Spinal cord (tissue), 10 donors: ENCODE measurements around the gene SRL. TPM values are rescaled to one million over a fixed set of nuclear protein-coding genes. Genes with fewer than 3 reads are reported as not detected.

ENCODE experiments used
- DNase-seq, 6 donors: peaks; one replicate each; pipeline versions ENCODE4 v3.0.0 to v3.0.0-alpha.2; 2013 to 2015; ENCODE audit warnings: low spot score in 6 of 6, low read depth in 4 of 6
- H3K27ac ChIP-seq: one replicate; pipeline ENCODE4 v1.5.1; 2013; ENCODE audit warnings: low read depth, low read length, control low read depth
- H3K27me3 ChIP-seq: one replicate; pipeline ENCODE4 v1.6.1; 2013; ENCODE audit warnings: low read length; ENCODE audit not compliant: control insufficient read depth, insufficient read depth
- H3K36me3 ChIP-seq: one replicate; pipeline ENCODE4 v1.6.1; 2013; ENCODE audit warnings: low read length; ENCODE audit not compliant: control insufficient read depth, insufficient read depth
- H3K4me1 ChIP-seq: one replicate; pipeline ENCODE4 v1.6.1; 2013; ENCODE audit warnings: low read length; ENCODE audit not compliant: control insufficient read depth, insufficient read depth
- H3K4me3 ChIP-seq: one replicate; pipeline ENCODE4 v1.5.1; 2013; ENCODE audit warnings: low read depth, low read length, control low read depth
- H3K9me3 ChIP-seq: one replicate; pipeline ENCODE4 v1.6.1; 2013; ENCODE audit warnings: low read length; ENCODE audit not compliant: control insufficient read depth, insufficient read depth
- WGBS: methylation state at CpG from one replicate; pipeline ENCODE4 v1.1.5; 2013; ENCODE audit warnings: missing lambda C conversion rate; ENCODE audit not compliant: insufficient coverage; 5-methylcytosine and 5-hydroxymethylcytosine counted together
- polyA plus RNA-seq, 2 donors: library from polyadenylated mRNA; unstranded; fragments of 120-200 nt; gene quantifications; one replicate each; pipeline ENCODE4 v1.2.1, GENCODE V29; 2013; ENCODE audit not compliant: insufficient read length in 2 of 2
- total RNA-seq, 2 donors: library from RNA; depleted of rRNA in 1 of 2; stranded (reverse); fragments of 120-200 nt in 1 of 2; fragments of >200 nt in 1 of 2; gene quantifications; one replicate each; pipeline versions ENCODE4 v1.2.3 to v1.2.4, GENCODE V29; 2013 to 2014
- donor health status: healthy.

Gene SRL
- total and polyA plus RNA-seq, 4 donors: 1.6 to 1.9 (median 1.7) TPM

DNA sequence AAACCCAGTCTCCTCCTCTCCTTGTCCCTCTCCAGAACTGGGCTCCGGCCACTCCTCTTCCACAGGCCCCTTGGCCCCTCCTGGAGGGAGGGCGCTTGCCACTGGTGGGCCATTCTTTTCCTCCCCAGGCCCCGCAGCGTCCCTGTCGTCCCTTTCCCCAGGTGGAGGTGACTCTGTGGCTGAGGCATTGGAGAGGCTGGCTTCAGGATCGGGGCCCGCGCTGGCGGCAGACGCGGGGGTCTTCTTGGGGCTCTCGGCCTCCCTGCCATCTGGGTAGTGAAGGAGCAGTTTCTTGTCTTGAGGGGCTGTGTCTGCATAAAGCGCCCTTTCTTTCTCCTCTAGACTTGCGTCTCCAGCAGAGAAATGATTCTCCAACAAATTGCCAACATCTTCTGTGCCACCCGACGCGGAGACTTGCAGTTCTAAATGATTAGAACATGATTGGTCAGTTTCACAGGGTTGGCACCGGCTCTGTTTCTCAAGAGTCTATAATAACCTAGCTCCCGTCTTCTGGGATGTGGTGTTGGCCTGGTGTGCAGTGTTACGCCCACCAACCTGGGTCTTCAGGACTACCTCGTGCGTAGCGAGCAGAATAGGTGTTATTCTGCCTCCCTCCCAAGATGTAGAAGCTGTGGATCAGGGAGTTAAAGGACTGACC is 34.1 kb downstream of the SRL start:
- no peak for DNase-seq
- H3K4me1 ChIP-seq: peaks cover 5% of the 10 kb centered on the region
- H3K27ac ChIP-seq: no peak overlapping the region
- 72% methylated on average over 10 of the region's 23 CpGs for WGBS
- H3K9me3 ChIP-seq: no peaks in the 10 kb centered on the region
- no peaks in the 10 kb centered on the region for H3K36me3 ChIP-seq
- no peaks in the 10 kb centered on the region for H3K27me3 ChIP-seq
- no peak overlapping the region for H3K4me3 ChIP-seq

DNA sequence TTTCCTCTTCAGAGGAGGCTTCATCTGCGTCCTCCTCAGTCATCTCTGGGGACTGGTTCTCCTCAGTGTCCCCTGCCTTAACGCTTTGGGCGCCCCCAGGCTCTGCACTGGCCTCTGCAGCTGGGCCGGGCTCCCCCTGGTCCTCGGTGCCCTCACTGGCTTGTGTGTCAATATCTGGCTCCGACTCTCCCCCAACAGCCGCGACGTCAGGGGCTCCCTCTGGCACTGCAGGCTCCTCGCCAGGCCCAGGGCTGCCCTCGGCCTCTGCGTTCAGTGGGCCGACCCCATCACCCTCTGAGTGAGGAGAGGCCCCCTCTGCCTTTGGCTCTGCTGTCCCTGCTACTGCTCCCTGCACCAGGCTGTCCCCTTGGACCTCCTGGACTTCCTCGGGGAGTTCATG is 34.7 kb downstream of the SRL start:
- Histone ChIP-seq H3K4me1 (peaks cover 5% of the 10 kb centered on the region), H3K27ac (no peak overlapping the region), H3K9me3 (no peaks in the 10 kb centered on the region), H3K4me3 (no peak overlapping the region), H3K27me3 (no peaks in the 10 kb centered on the region), H3K36me3 (no peaks in the 10 kb centered on the region)
- WGBS: 67% methylated on average over 14 of the region's 14 CpGs
- no peak for DNase-seq

DNA sequence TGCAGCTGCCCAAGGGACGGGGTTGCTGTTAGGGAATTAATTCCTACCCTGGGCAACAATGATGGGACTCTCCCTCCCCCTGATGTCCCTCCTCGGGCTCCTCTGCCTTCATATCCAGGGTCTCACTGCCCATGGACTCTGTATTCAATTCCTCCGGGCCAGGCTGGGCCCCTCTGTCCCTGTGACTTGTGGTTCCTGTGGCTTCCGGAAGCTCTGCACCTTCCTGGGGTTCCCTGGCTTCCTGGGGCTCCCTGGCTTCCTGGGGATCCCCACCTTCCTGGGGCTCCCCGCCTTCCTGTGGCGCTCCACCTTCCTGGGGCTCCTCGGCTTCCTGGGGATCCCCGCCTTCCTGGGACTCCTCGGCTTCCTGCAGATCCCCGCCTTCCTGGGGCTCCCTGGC is 35.2 kb downstream of the SRL start:
- 90% methylated on average over 10 of the region's 10 CpGs for whole genome bisulfite sequencing
- DNase-seq: no peak
- no peak overlapping the region for H3K4me3 ChIP-seq
- H3K27ac ChIP-seq: no peak overlapping the region
- no peaks in the 10 kb centered on the region for H3K27me3 ChIP-seq
- peaks cover 5% of the 10 kb centered on the region for H3K4me1 ChIP-seq
- H3K9me3 ChIP-seq: no peaks in the 10 kb centered on the region
- H3K36me3 ChIP-seq: no peaks in the 10 kb centered on the region

DNA sequence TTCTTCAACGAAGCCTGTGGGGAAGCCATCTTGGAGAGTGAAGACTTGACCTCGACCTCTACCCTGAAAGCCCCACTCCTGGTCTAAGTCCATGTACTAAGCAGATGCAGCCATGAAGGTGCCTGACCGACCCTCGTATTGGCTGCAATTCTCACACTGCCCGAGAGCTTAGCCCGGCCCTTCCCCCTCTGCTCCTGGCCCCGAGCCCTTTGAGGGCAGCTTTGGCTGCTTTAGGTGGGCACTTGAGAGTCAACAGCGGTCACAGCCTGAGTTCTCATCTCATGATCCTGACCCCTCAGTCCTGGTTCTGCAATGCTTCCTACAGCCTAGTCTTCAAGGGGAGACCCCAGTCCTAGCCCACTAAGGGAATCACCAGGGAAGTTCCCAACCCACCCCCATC is 35.9 kb downstream of the SRL start:
- no peaks in the 10 kb centered on the region for H3K27me3 ChIP-seq
- no peak overlapping the region for H3K4me3 ChIP-seq
- no peaks in the 10 kb centered on the region for H3K9me3 ChIP-seq
- no peak overlapping the region for H3K27ac ChIP-seq
- WGBS: 65% methylated on average over 7 of the region's 8 CpGs
- no peaks in the 10 kb centered on the region for H3K36me3 ChIP-seq
- H3K4me1 ChIP-seq: peaks cover 5% of the 10 kb centered on the region
- DNase-seq: no peak

DNA sequence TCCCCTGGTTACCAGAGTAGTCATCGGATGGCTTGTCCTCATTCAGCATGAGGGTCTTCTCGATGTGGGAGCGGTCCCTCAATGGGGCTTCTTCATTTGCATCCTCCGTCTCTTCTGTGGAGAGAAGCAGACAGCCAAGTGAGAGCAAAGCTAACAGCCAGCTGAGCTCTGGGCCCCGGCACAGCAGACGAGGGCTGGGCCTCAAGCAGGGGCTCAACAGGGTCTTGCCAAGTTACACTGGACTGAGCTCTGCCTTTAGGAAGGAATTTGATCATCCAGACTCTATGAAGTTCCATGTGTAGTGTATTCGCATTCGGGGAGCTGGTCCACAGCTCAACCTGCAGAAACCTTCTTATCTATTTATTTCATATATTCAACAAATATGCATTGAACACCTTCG is 37.4 kb downstream of the SRL start:
- no peaks in the 10 kb centered on the region for H3K36me3 ChIP-seq
- H3K9me3 ChIP-seq: no peaks in the 10 kb centered on the region
- DNase-seq: no peak
- H3K27ac ChIP-seq: no peak overlapping the region
- H3K4me1 ChIP-seq: peaks cover 11% of the 10 kb centered on the region
- no peaks in the 10 kb centered on the region for H3K27me3 ChIP-seq
- no peak overlapping the region for H3K4me3 ChIP-seq
- 63% methylated on average over 6 of the region's 9 CpGs for WGBS

DNA sequence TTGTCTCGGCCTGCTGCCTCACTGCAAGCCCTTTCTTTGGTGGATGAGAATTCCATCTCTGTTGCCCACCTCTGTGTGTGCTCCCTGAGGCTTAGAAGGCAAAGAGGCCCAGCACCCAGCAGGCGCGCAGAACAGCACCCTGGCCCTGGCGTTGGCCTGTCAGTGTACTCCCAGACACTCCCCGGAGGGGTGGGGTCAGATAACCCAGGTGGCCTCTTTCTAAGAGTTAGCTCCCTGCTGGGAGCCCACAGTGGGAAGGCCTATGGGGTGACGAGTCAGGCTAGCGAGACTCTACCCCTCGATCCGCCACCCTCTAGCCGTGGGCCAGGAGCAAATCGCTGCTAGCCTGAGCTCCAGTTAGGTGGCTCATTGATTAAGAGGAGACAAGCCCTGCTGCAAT is 38.1 kb downstream of the SRL start:
- no peak for DNase-seq
- Histone ChIP-seq H3K4me3 (no peak overlapping the region), H3K4me1 (peaks cover 11% of the 10 kb centered on the region), H3K9me3 (no peaks in the 10 kb centered on the region), H3K27me3 (no peaks in the 10 kb centered on the region), H3K36me3 (no peaks in the 10 kb centered on the region), H3K27ac (no peak overlapping the region)
- WGBS: 88% methylated on average over 11 of the region's 11 CpGs

DNA sequence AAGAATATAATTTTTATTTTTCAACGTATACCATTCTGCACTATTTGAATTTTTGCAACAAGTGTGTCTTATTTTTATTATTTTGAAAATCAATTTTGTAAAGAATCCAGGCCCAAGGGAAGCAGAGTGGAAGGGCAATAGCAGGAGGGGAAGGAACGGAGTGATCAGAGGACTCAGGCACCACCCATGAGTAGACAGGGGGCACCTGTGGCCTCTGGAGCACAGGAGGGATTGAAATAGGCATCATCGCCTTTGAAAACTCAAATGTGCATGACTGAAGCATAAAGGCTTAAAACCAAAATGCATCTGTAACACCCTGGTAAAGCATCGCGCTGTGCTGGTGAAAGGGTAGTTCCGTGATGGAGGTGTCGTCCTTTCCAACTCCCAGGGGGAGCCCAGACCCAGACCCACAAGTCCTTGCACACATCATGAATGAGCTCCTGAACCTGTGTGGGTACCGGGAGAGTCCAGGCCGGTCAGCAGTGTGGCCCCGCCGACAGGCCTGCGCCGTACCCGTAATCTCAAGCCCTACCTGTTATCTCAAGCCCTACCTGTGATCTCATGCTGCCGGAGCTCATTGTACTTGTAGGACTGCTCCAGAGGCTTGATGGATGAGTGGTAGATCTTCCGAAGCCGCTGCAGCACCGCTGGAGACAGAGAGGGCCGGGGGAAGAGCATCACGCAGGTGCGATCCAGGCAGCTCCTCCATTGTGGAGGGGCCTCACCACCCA is 39.1 kb downstream of the SRL start:
- Histone ChIP-seq H3K27me3 (no peaks in the 10 kb centered on the region), H3K36me3 (no peaks in the 10 kb centered on the region), H3K4me1 (peaks cover 11% of the 10 kb centered on the region), H3K4me3 (no peak overlapping the region), H3K9me3 (no peaks in the 10 kb centered on the region), H3K27ac (no peak overlapping the region)
- peak in 1 of 6 donors; percentile 6 for DNase-seq
- 81% methylated on average over 15 of the region's 21 CpGs for WGBS

DNA sequence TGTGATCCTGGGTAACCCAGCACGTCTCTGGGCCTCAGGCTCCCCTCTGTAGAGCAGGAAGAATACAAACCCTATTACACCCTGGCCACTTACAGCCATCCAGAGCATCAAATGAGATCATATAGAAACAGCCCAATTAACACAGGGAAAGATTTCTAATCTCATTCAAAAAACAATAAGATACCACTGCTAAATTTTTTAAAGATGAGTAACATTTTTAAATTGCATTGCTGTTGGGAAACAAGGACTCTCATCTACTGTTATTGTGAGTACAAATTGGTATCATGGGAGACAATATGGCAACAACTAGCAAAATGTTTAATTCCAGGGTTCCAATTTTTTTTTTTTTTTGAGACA is 41.1 kb downstream of the SRL start:
- WGBS: 50% methylated on average over 1 of the region's 1 CpG
- peaks cover 6% of the 10 kb centered on the region for H3K4me1 ChIP-seq
- no peaks in the 10 kb centered on the region for H3K36me3 ChIP-seq
- H3K27ac ChIP-seq: no peak overlapping the region
- no peaks in the 10 kb centered on the region for H3K9me3 ChIP-seq
- no peaks in the 10 kb centered on the region for H3K27me3 ChIP-seq
- H3K4me3 ChIP-seq: no peak overlapping the region
- DNase-seq: peak in 1 of 6 donors; percentile 67

DNA sequence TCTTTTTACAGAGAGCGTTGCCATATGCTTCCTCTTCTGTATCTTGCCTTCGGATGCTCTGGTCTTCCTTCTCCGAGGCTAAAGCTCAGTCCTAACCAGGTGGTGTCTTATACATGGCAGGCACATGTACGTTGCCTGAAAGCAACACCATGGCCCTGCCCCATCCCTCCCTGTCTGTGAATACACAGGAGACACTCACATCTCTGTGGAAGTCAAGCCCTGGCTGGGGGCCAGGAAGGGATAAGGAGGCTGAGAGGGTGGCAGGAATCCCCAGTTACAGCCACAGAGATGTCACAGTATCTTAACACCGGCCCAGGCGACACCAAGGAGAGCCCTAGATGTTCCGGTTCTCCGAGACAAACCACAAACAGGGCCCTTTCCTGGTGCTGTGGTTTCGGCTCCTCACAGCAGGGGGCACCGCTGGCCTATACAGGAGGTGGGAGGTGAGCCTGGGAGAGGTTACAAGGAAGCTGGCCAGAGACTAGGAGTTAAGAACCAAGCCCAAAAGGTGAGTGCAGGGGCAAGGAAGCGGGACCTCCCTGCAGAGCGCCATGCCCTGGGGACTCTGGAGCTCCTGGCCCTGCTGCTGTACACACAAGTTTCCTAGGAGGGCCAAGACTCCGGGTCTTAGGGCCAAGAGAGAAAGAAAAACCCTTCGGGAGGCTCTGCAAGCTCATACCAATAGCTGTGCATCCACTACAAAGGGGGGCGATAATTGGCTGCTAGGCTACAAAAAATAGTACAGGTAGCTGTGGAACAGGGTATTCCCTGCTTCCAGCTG is 41.7 kb downstream of the SRL start:
- DNase-seq: peak in 3 of 6 donors; percentile 22 to 55 (median 52)
- Histone ChIP-seq H3K4me3 (no peak overlapping the region), H3K27me3 (no peaks in the 10 kb centered on the region), H3K27ac (no peak overlapping the region), H3K36me3 (no peaks in the 10 kb centered on the region), H3K9me3 (no peaks in the 10 kb centered on the region), H3K4me1 (peaks cover 6% of the 10 kb centered on the region)
- WGBS: 57% methylated on average over 12 of the region's 15 CpGs
